Measurements from ENCODE around the gene INSM1.

DNA sequence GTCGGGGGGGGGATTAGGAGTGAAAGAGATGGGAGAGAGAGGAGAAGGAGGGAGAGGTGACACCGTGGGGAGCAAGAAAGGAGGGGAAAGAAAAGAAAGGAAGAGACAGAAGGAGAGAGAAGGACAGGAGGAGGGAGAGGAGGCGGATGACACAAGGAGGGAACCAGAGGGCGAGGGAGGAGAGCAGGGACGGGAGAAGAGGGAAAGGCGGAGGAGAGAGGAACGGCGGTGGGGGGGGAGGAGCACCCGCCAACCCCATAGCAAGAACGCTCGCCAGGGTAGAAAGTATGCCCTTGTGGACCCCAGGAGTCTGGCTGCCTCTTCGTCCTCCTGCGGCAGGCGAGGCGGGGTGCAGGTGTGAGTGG lies 4.5 kb upstream of the INSM1 start:
- TF ChIP-seq, protein P1, sequence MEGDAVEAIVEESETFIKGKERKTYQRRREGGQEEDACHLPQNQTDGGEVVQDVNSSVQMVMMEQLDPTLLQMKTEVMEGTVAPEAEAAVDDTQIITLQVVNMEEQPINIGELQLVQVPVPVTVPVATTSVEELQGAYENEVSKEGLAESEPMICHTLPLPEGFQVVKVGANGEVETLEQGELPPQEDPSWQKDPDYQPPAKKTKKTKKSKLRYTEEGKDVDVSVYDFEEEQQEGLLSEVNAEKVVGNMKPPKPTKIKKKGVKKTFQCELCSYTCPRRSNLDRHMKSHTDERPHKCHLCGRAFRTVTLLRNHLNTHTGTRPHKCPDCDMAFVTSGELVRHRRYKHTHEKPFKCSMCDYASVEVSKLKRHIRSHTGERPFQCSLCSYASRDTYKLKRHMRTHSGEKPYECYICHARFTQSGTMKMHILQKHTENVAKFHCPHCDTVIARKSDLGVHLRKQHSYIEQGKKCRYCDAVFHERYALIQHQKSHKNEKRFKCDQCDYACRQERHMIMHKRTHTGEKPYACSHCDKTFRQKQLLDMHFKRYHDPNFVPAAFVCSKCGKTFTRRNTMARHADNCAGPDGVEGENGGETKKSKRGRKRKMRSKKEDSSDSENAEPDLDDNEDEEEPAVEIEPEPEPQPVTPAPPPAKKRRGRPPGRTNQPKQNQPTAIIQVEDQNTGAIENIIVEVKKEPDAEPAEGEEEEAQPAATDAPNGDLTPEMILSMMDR (IDR thresholded peaks at IDR 0.05): no peak
- TF ChIP-seq POLR2A (IDR thresholded peaks at IDR 0.05): no peak
